HT1080 (cell line): ENCODE data around the gene SP4. TPM values are rescaled to one million over a fixed set of nuclear protein-coding genes. Genes with fewer than 3 reads are reported as not detected.
"Not testable (repeated sequence)": the region's sequence is repeated elsewhere in the genome, so short reads cannot be mapped to it uniquely, and the experiment has no call there.

Experiments
- DNase-seq: peaks from one replicate; pipeline ENCODE4 v3.0.0-alpha.2; 2015; ENCODE audit warnings: low read depth
- small RNA-seq: library from RNA; depleted of rRNA; stranded (forward); fragments of <200 nt; gene quantifications from one replicate; pipeline ENCODE3, GENCODE V24; 2014
- total RNA-seq: library from RNA; depleted of rRNA; stranded (reverse); fragments of >200 nt; shearing (Covaris generic); gene quantifications from 2 replicates; pipeline ENCODE4 v1.2.3, GENCODE V29; 2014; rRNA removed

SP4 gene
- total RNA-seq, 1 experiment from 2014 or later, result 5.1 TPM

- DNase-seq, result no peak
Measured at GRCh38 chr7:21524680-21525079, 96.8 kb downstream of the SP4 start.

- DNase-seq, result no peak
Measured at GRCh38 chr7:21526007-21526406, 98.1 kb downstream of the SP4 start.

GRCh38 chr7:21526448-21526847 is 98.6 kb downstream of the SP4 start:
- DNase-seq, result no peak

GRCh38 chr7:21532485-21532884 is 104.6 kb downstream of the SP4 start:
- DNase-seq, result not testable (repeated sequence)

- not testable (repeated sequence) for DNase-seq
Measured at GRCh38 chr7:21533646-21534045, 105.8 kb downstream of the SP4 start.

GRCh38 chr7:21536445-21537118 is 108.7 kb downstream of the SP4 start:
- DNase-seq, result not testable (repeated sequence)

GRCh38 chr7:21538936-21539495 is 111.1 kb downstream of the SP4 start:
- DNase-seq, result no peak

GRCh38 chr7:21542891-21543527 is 115.1 kb downstream of the SP4 start, which contains the start of gene DNAH11:
Gene DNAH11, plus strand, starts transcription at chr7:21543039. Its CDS starts 207 bp downstream, at chr7:21543246.
- no peak for DNase-seq

- no peak for DNase-seq
Measured at GRCh38 chr7:21543528-21544302, 115.8 kb downstream of the SP4 start.

- no peak for DNase-seq
Measured at GRCh38 chr7:21544303-21544656, 116.4 kb downstream of the SP4 start.

GRCh38 chr7:21544715-21545114 is 116.8 kb downstream of the SP4 start:
- DNase-seq, result no peak

GRCh38 chr7:21547501-21547900 is 119.6 kb downstream of the SP4 start:
- no peak for DNase-seq

GRCh38 chr7:21548491-21548890 is 120.6 kb downstream of the SP4 start:
- no peak for DNase-seq

- DNase-seq, result no peak
Measured at GRCh38 chr7:21550076-21550475, 122.2 kb downstream of the SP4 start.

- DNase-seq, result no peak
Measured at GRCh38 chr7:21550821-21551531, 123.1 kb downstream of the SP4 start.

- no peak for DNase-seq
Measured at GRCh38 chr7:21562385-21562784, 134.5 kb downstream of the SP4 start.

Small RNAs within 50 kb of the gene (small RNA-seq; reads per million reads assigned to genes)
- gene MIR1183, result not detected
- gene RNU1-15P, result not detected

Other genes starting within 250 kb of the SP4 start
- 6.1 and 7.5 TPM in 2 replicates for gene DNAH11, start 115.0 kb downstream of the SP4 start, total RNA-seq